ENCODE results near the gene TRAP1. TPM values are rescaled to one million over a fixed set of nuclear protein-coding genes. Genes with fewer than 3 reads are reported as not detected.
A peak's percentile ranks its signal among the peaks of the same experiment; 100 is the strongest.
"Not testable (repeated sequence)": the region's sequence is repeated elsewhere in the genome, so short reads cannot be mapped to it uniquely, and the experiment has no call there.

The TRAP1 gene
- total RNA-seq, 1 donor from 2014 or later = 104 TPM

GRCh38 chr16:3612510-3613466, 104.5 kb downstream of the TRAP1 start:
- DNase-seq (ENCODE audit: low read depth in 2 of 2) = no peak

GRCh38 chr16:3611146-3611975, 106.0 kb downstream of the TRAP1 start, which contains the start of gene SLX4:
Gene SLX4 (minus strand): TSS chr16:3611606. CDS start chr16:3608964, 2,642 bp downstream.
- peak; percentile 66 to 90 for DNase-seq (ENCODE audit: low read depth in 2 of 2)

- peak in 1 of 2 donors; percentile 26 for DNase-seq (ENCODE audit: low read depth in 2 of 2)
Measured at GRCh38 chr16:3610698-3611145, 106.6 kb downstream of the TRAP1 start.

- DNase-seq (ENCODE audit: low read depth in 2 of 2) = peak in 1 of 2 donors; percentile 16
Measured at GRCh38 chr16:3609895-3610697, 107.2 kb downstream of the TRAP1 start.

- DNase-seq (ENCODE audit: low read depth in 2 of 2) = not testable (repeated sequence)
Measured at GRCh38 chr16:3608976-3609375, 108.3 kb downstream of the TRAP1 start.

- no peak for DNase-seq (ENCODE audit: low read depth in 2 of 2)
Measured at GRCh38 chr16:3608069-3608468, 109.3 kb downstream of the TRAP1 start.

Other genes starting within 250 kb of the TRAP1 start
- gene C16orf90, start 222.0 kb downstream of the TRAP1 start, total RNA-seq = not detected in 2 replicates
- 6.4 and 7.6 TPM in 2 replicates for gene CLUAP1, start 216.5 kb downstream of the TRAP1 start, total RNA-seq
- gene NLRC3, start 140.1 kb downstream of the TRAP1 start, total RNA-seq = 5.1 and 5.4 TPM in 2 replicates
- gene SLX4, start 105.9 kb downstream of the TRAP1 start, total RNA-seq = 1.9 and 2.1 TPM in 2 replicates
- 10.0 and 14.3 TPM in 2 replicates for gene DNASE1, start 62.8 kb downstream of the TRAP1 start, total RNA-seq
- gene CREBBP, start 163.2 kb upstream of the TRAP1 start, total RNA-seq = 7.8 and 16.4 TPM in 2 replicates